Endothelial cell of umbilical vein (primary cell): ENCODE measurements around the gene PHKA2. TPM values are rescaled to one million over a fixed set of nuclear protein-coding genes. Genes with fewer than 3 reads are reported as not detected.

Experiments used
- BruUV-seq: library from RNA; stranded (reverse); fragments of 400-500 nt; replicated peaks from 2 replicates; lab custom pipeline; 2021; lab: Mats Ljungman, UMichigan
- CTCF ChIA-PET: fragments of 300-600, 350-600 bp; sonication (Branson Sonifier 250); formaldehyde crosslinking; loops from one replicate; lab custom pipeline; 2021; ENCODE audit warnings: antibody characterized with exemption, inconsistent platforms; lab: Charles Lee
- POLR2A ChIA-PET: fragments of 300-600, 350-600 bp; sonication (Branson Sonifier 250); formaldehyde crosslinking; loops from one replicate; lab custom pipeline; 2021; ENCODE audit warnings: antibody characterized with exemption, inconsistent platforms; lab: Charles Lee
- DNase-seq: peaks from one replicate; pipeline ENCODE4 v3.0.0-alpha.2; 2011; ENCODE audit warnings: low read depth, low spot score
- FAIRE-seq: peaks from 2 replicates; lab custom pipeline; 2011; peaks lifted over from hg19 to GRCh38; lab: Jason Lieb, UNC
- H2AFZ ChIP-seq: 2 replicates; pipeline ENCODE4 v1.6.0; 2012; ENCODE audit warnings: low read depth, low read length, control low read depth, inconsistent platforms
- H3K27ac ChIP-seq: 2 replicates; pipeline ENCODE4 v1.5.1; 2011; ENCODE audit warnings: low read depth, mild to moderate bottlenecking, control low read depth, low read length, moderate library complexity; ENCODE audit not compliant: insufficient read depth
- H3K27me3 ChIP-seq, 2 experiments: 2 replicates each; pipeline versions ENCODE4 v1.6.0 to v1.6.1; 2011; ENCODE audit warnings: low read length in 2 of 2, mixed read lengths in 1 of 2; ENCODE audit not compliant: control insufficient read depth in 2 of 2, insufficient read depth in 2 of 2
- H3K36me3 ChIP-seq, 2 experiments: 2 replicates in 1 of 2; 3 replicates in 1 of 2; pipeline ENCODE4 v1.5.1; 2011; ENCODE audit warnings: low read length in 2 of 2, mild to moderate bottlenecking in 1 of 2, moderate library complexity in 1 of 2; ENCODE audit not compliant: control insufficient read depth in 2 of 2, insufficient read depth in 2 of 2; ENCODE audit errors: extremely low read depth in 1 of 2
- H3K4me1 ChIP-seq: 3 replicates; pipeline ENCODE4 v1.5.1; 2011; ENCODE audit warnings: mild to moderate bottlenecking, low read length; ENCODE audit not compliant: control insufficient read depth, insufficient read depth; ENCODE audit errors: extremely low read depth
- H3K4me2 ChIP-seq: 2 replicates; pipeline ENCODE4 v1.6.1; 2011; ENCODE audit warnings: low read length, control low read depth, mixed read lengths; ENCODE audit not compliant: insufficient read depth
- H3K4me3 ChIP-seq, 3 experiments: fragments of 200-600 bp in 1 of 3; sonication (generic), shearing (Covaris generic) in 1 of 3; replicated peaks in 1 of 3; 2 replicates each; pipeline ENCODE4 v1.5.1; 2011 to 2016; ENCODE audit warnings: control low read depth in 3 of 3, low read length in 3 of 3, mild to moderate bottlenecking in 2 of 3, inconsistent platforms in 1 of 3, low read depth in 1 of 3, moderate library complexity in 1 of 3; ENCODE audit not compliant: insufficient read depth in 1 of 3
- H3K79me2 ChIP-seq: 2 replicates; pipeline ENCODE4 v1.6.0; 2012; ENCODE audit warnings: low read length, inconsistent platforms; ENCODE audit not compliant: control insufficient read depth, insufficient read depth
- H3K9ac ChIP-seq: replicated peaks from 2 replicates; pipeline ENCODE3; 2011; ENCODE audit warnings: low read length, control low read depth; ENCODE audit not compliant: insufficient read depth; ENCODE audit errors: extremely low read depth
- H3K9me1 ChIP-seq: replicated peaks from 3 replicates; pipeline ENCODE4 v1.6.0; 2011; ENCODE audit warnings: mild to moderate bottlenecking, low read length; ENCODE audit not compliant: control insufficient read depth, insufficient read depth; ENCODE audit errors: extremely low read depth
- H3K9me3 ChIP-seq: replicated peaks from 2 replicates; pipeline ENCODE4 v1.5.1; 2012; ENCODE audit warnings: low read length, inconsistent platforms; ENCODE audit not compliant: control insufficient read depth, insufficient read depth
- H4K20me1 ChIP-seq: replicated peaks from 2 replicates; pipeline ENCODE3; 2011; ENCODE audit warnings: mild to moderate bottlenecking, low read length; ENCODE audit not compliant: control insufficient read depth, insufficient read depth; ENCODE audit errors: extremely low read depth
- CTCF ChIP-seq, 2 donors: IDR thresholded peaks; 1 replicate in 1 of 2; 2 replicates in 1 of 2; pipeline ENCODE4 v1.5.1; 2011; ENCODE audit warnings: low read length in 2 of 2, mild to moderate bottlenecking in 2 of 2, moderate library complexity in 2 of 2, control low read depth in 1 of 2, inconsistent platforms in 1 of 2, low read depth in 1 of 2; ENCODE audit not compliant: insufficient read depth in 1 of 2; ENCODE audit errors: extremely low read depth in 1 of 2
- EZH2 ChIP-seq: IDR thresholded peaks from 2 replicates; pipeline ENCODE4 v1.6.1; 2012; ENCODE audit warnings: borderline replicate concordance, low read depth, mild to moderate bottlenecking, moderate library complexity, low read length, inconsistent platforms; ENCODE audit not compliant: severe bottlenecking
- FOS ChIP-seq: IDR thresholded peaks from 2 replicates; pipeline ENCODE4 v1.6.1; 2011; ENCODE audit warnings: mild to moderate bottlenecking, low read length, moderate library complexity, borderline replicate concordance; ENCODE audit not compliant: insufficient read depth
- GATA2 ChIP-seq: IDR thresholded peaks from 2 replicates; pipeline ENCODE4 v1.7.0; 2011; ENCODE audit warnings: low read depth, mild to moderate bottlenecking, moderate library complexity, mixed read lengths, low read length; ENCODE audit not compliant: insufficient read length, insufficient read depth
- JUN ChIP-seq: IDR thresholded peaks from 2 replicates; pipeline ENCODE4 v1.6.1; 2011; ENCODE audit warnings: borderline replicate concordance, low read depth; ENCODE audit not compliant: insufficient read length, insufficient read depth
- MAX ChIP-seq: IDR thresholded peaks from 2 replicates; pipeline ENCODE4 v1.6.1; 2011; ENCODE audit not compliant: insufficient read depth, insufficient read length
- MYC ChIP-seq: IDR thresholded peaks from one replicate; pipeline ENCODE4 v1.6.1; 2011; ENCODE audit warnings: mild to moderate bottlenecking, low read depth, low read length
- POLR2A ChIP-seq: IDR thresholded peaks from 2 replicates; pipeline ENCODE4 v1.6.1; 2012; ENCODE audit warnings: low read depth, mild to moderate bottlenecking, control low read depth, low read length
- POLR2AphosphoS5 ChIP-seq: IDR thresholded peaks from 2 replicates; pipeline ENCODE4 v1.6.1; 2012; ENCODE audit warnings: low read depth, mild to moderate bottlenecking, control low read depth, low read length, moderate library complexity; ENCODE audit not compliant: insufficient read depth
- dilution Hi-C: fragments of 300-500 bp; cut with MboI; formaldehyde crosslinking; loops from one replicate; pipeline ENCODE4 v1.15.0; 2019; ENCODE audit warnings: low sequenced_read_pairs; ENCODE audit not compliant: extremely low pct_ligation_motif_present
- intact Hi-C: fragments of 100-400 bp; cut with micrococcal nuclease; formaldehyde crosslinking; loops from one replicate; pipeline ENCODE4 v1.10.0; 2022
- polyA plus RNA-seq, 4 experiments: library from polyadenylated mRNA; depleted of rRNA in 3 of 4; stranded (reverse) in 3 of 4; unstranded in 1 of 4; fragments of >200 nt; gene quantifications; 2 replicates each; pipeline versions ENCODE4 v1.2.1 to v1.2.3, GENCODE V29; 2011 to 2012; ENCODE audit warnings: missing spikeins in 1 of 4
- total RNA-seq: library from RNA; stranded (reverse); gene quantifications from 2 replicates; pipeline ENCODE4 v1.2.3, GENCODE V29; 2021

Gene PHKA2
- total and polyA plus RNA-seq, 2 donors (not counting 3 experiments of a cell fraction or from before 2014, with no cell fraction given) = 16.7 to 17.1 TPM

- no peak overlapping the region for H2AFZ ChIP-seq
- TF ChIP-seq MYC = no peak
- no peak for TF ChIP-seq GATA2
- TF ChIP-seq POLR2AphosphoS5 = no peak
- no peak for TF ChIP-seq JUN
- TF ChIP-seq POLR2A = no peak
- no peak for TF ChIP-seq CTCF (IDR thresholded peaks at IDR 0.05; ENCODE audit: extremely low read depth in 1 of 2, insufficient read depth in 1 of 2, low read depth in 1 of 2, low read length in 2 of 2)
- TF ChIP-seq FOS = no peak
- TF ChIP-seq MAX = no peak
- no peak for TF ChIP-seq EZH2
- DNase-seq = no peak
- H3K4me2 ChIP-seq = no peak overlapping the region
- dilution Hi-C loops = no loop called here
- ChIA-PET POLR2A (no interaction called here), CTCF (no interaction called here)
- H3K4me3 ChIP-seq = no peak overlapping the region
- H3K27ac ChIP-seq = no peak overlapping the region
- H4K20me1 ChIP-seq = no peaks in the 10 kb centered on the region
- H3K9me1 ChIP-seq = no peaks in the 10 kb centered on the region
- intact Hi-C loops = no loop called here
- no peaks in the 10 kb centered on the region for H3K27me3 ChIP-seq
- no peak for FAIRE-seq
- H3K4me1 ChIP-seq = no peaks in the 10 kb centered on the region
- no TSS peak for BruUV-seq
- H3K36me3 ChIP-seq = no peaks in the 10 kb centered on the region
- H3K9me3 ChIP-seq = no peaks in the 10 kb centered on the region
- no peak overlapping the region for H3K9ac ChIP-seq
- no peaks in the 10 kb centered on the region for H3K79me2 ChIP-seq
Measured at GRCh38 chrX:18949944-18950301, 34.0 kb downstream of the PHKA2 start.
